Lower leg skin (tissue), 3 donors: Measurements from ENCODE around the gene TGFBR2.

Experiments
- CTCF ChIP-seq, 3 donors: fragments of 450-650 bp; IDR thresholded peaks; one replicate each; pipeline ENCODE4 v1.5.1; 2016; ENCODE audit warnings: antibody characterized with exemption in 3 of 3, mild to moderate bottlenecking in 3 of 3, moderate library complexity in 2 of 3
- POLR2A ChIP-seq, 2 donors: fragments of 450-650 bp; IDR thresholded peaks; one replicate each; pipeline ENCODE4 v1.6.1; 2016 to 2017; ENCODE audit warnings: antibody characterized with exemption in 2 of 2, mild to moderate bottlenecking in 1 of 2, moderate library complexity in 1 of 2

GRCh38 chr3:30723211-30723610 lies 116.8 kb downstream of the TGFBR2 start:
- TF ChIP-seq CTCF (IDR thresholded peaks at IDR 0.05) = no peak
- TF ChIP-seq POLR2A (IDR thresholded peaks at IDR 0.05) = no peak
